MCF 10A (cell line): ENCODE data around the gene PPP2R3A. TPM values are rescaled to one million over a fixed set of nuclear protein-coding genes. Genes with fewer than 3 reads are reported as not detected.

ENCODE experiments used
- BruUV-seq: library from RNA; stranded (reverse); fragments of 400-500 nt; replicated peaks from 2 replicates; lab custom pipeline; 2021; lab: Mats Ljungman, UMichigan
- CTCF ChIA-PET: fragments of 300-600 bp; sonication (Branson Sonifier 250); formaldehyde crosslinking; extraction: SDS; loops from one replicate; lab custom pipeline; 2021; ENCODE audit warnings: antibody characterized with exemption, inconsistent platforms; lab: Yijun Ruan, JAX
- POLR2A ChIA-PET: fragments of 300-600, 350-650 bp; sonication (Branson Sonifier 250); formaldehyde crosslinking; extraction: SDS; loops from one replicate; lab custom pipeline; 2020; ENCODE audit warnings: antibody characterized with exemption, inconsistent platforms; lab: Yijun Ruan, JAX
- DNase-seq: peaks from one replicate; pipeline ENCODE4 v3.0.0-alpha.2; 2018; ENCODE audit not compliant: unreplicated experiment
- H3K27ac Mint-ChIP-seq: one replicate; pipeline ENCODE4 v1.8.0; 2022; ENCODE audit warnings: mild to moderate bottlenecking, low read depth, mixed read lengths; ENCODE audit not compliant: unreplicated experiment
- H3K27me3 Mint-ChIP-seq: one replicate; pipeline ENCODE4 v1.8.0; 2022; ENCODE audit warnings: mixed read lengths; ENCODE audit not compliant: insufficient read depth, unreplicated experiment
- H3K36me3 Mint-ChIP-seq: one replicate; pipeline ENCODE4 v1.8.0; 2022; ENCODE audit warnings: mild to moderate bottlenecking, moderate library complexity, mixed read lengths; ENCODE audit not compliant: insufficient read depth, unreplicated experiment
- H3K4me1 Mint-ChIP-seq: one replicate; pipeline ENCODE4 v1.8.0; 2022; ENCODE audit warnings: mixed read lengths; ENCODE audit not compliant: insufficient read depth, unreplicated experiment
- H3K4me3 Mint-ChIP-seq: one replicate; pipeline ENCODE4 v1.8.0; 2022; ENCODE audit warnings: mild to moderate bottlenecking, moderate library complexity, mixed read lengths; ENCODE audit not compliant: unreplicated experiment
- H3K9me3 Mint-ChIP-seq: one replicate; pipeline ENCODE4 v1.8.0; 2022; ENCODE audit warnings: mixed read lengths; ENCODE audit not compliant: unreplicated experiment
- intact Hi-C: fragments of 100-400 bp; cut with micrococcal nuclease; formaldehyde crosslinking; loops from 2 replicates; pipeline ENCODE4 v1.14.1; 2022
- total RNA-seq: library from RNA; stranded (reverse); gene quantifications from 2 replicates; pipeline ENCODE4 v1.2.3, GENCODE V29; 2022
- TF ChIP-seq, protein P1 (sequence below): fragments of 200-600 bp; IDR thresholded peaks from one replicate; pipeline ENCODE4 v1.8.0; 2022; ENCODE audit warnings: antibody characterized with exemption, mild to moderate bottlenecking; ENCODE audit not compliant: unreplicated experiment

Gene PPP2R3A
- total RNA-seq, 1 experiment from 2014 or later = 7.5 TPM

DNA sequence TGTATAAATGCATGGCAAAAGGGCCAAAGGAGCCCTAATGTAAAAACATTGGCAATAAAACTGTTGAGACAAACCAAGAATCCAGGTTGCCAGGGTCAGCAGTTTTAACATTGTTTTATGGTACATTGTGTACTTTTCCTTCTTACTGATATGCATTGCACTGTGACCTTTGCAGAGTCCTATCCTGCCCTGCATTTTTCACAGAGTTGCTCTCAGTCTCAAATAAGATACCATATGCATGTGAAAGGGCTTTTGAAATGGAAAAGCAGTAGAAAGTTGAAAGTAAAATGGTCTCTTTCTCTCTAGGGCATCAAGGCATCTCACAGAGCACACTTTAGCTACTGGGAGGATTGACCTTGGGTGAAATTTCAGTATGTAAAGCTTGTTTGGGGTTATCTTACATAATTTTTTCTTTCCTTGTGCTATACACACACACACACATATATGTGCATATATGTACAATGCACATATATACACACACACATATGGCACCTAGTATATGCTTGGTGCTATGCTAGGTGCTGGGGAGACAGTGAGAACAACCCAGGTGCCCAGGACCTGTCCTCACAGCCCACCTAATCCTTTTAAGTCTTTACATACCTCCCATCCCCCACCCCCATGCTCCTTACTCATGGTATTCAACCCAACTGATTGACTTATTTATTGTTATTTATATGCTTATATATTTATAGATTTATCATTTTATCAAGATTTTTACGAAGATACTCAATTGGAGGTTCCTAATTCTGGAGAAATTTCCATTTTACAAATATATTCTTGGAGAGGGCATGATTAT lies 1.2 kb upstream of the PPP2R3A start:
- POLR2A ChIA-PET = interaction anchor here (0.5 to 4.5 kb wide), 4 partner anchors 33 to 229 kb away, joined by 3 to 32 read pairs (median 3); no protein-coding TSS in a partner anchor
- BruUV-seq = no TSS peak

DNA sequence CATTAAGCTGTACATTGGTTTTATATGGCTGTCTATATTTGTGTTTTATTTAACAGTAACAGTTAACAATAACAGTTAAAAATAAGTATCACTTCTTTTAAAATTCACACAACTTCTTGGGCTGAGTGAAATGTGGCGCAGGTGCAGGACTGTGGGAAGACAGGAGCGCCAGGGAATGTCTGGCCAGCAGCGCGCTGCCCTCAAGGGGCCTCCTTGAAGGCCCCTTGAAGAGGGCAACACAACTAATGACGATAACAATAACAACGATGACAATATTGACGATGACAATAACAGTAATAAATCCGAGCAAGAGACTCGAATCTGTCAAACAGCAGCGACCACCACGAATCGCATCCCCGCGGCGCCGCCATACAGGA lies 411 bp upstream of the PPP2R3A start:
- H3K27ac Mint-ChIP-seq = peak overlapping the region; percentile 87
- no TSS peak for BruUV-seq
- no peaks in the 10 kb centered on the region for H3K27me3 Mint-ChIP-seq
- intact Hi-C loops = loop anchor here (1.0 kb wide), 1 partner anchor 47 kb away; no protein-coding TSS in a partner anchor
- POLR2A ChIA-PET = interaction anchor here (2.4 to 4.5 kb wide), 2 partner anchors 10 to 37 kb away, joined by 10 to 32 read pairs; no protein-coding TSS in a partner anchor
- H3K9me3 Mint-ChIP-seq = peaks cover 14% of the 10 kb centered on the region
- DNase-seq = no peak
- H3K4me3 Mint-ChIP-seq = peak overlapping the region; percentile 77
- TF ChIP-seq, protein P1, sequence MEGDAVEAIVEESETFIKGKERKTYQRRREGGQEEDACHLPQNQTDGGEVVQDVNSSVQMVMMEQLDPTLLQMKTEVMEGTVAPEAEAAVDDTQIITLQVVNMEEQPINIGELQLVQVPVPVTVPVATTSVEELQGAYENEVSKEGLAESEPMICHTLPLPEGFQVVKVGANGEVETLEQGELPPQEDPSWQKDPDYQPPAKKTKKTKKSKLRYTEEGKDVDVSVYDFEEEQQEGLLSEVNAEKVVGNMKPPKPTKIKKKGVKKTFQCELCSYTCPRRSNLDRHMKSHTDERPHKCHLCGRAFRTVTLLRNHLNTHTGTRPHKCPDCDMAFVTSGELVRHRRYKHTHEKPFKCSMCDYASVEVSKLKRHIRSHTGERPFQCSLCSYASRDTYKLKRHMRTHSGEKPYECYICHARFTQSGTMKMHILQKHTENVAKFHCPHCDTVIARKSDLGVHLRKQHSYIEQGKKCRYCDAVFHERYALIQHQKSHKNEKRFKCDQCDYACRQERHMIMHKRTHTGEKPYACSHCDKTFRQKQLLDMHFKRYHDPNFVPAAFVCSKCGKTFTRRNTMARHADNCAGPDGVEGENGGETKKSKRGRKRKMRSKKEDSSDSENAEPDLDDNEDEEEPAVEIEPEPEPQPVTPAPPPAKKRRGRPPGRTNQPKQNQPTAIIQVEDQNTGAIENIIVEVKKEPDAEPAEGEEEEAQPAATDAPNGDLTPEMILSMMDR = no peak
- H3K36me3 Mint-ChIP-seq = no peaks in the 10 kb centered on the region
- peaks cover 24% of the 10 kb centered on the region for H3K4me1 Mint-ChIP-seq
- CTCF ChIA-PET = interaction anchor here (0.6 kb wide), 1 partner anchor 1069 kb away, joined by 3 read pairs; no protein-coding TSS in a partner anchor

More for the DNA sequence above, 1.2 kb upstream of the PPP2R3A start:
- H3K27me3 Mint-ChIP-seq = no peaks in the 10 kb centered on the region
- H3K4me3 Mint-ChIP-seq = peak overlapping the region; percentile 77
- H3K4me1 Mint-ChIP-seq = peaks cover 19% of the 10 kb centered on the region
- no peaks in the 10 kb centered on the region for H3K36me3 Mint-ChIP-seq
- CTCF ChIA-PET = interaction anchor here (0.6 to 1.4 kb wide), 3 partner anchors 33 to 1070 kb away, joined by 3 read pairs; no protein-coding TSS in a partner anchor
- TF ChIP-seq, protein P1 = no peak
- intact Hi-C loops = no loop called here
- no peak for DNase-seq
- H3K9me3 Mint-ChIP-seq = peaks cover 20% of the 10 kb centered on the region
- no peak overlapping the region for H3K27ac Mint-ChIP-seq

DNA sequence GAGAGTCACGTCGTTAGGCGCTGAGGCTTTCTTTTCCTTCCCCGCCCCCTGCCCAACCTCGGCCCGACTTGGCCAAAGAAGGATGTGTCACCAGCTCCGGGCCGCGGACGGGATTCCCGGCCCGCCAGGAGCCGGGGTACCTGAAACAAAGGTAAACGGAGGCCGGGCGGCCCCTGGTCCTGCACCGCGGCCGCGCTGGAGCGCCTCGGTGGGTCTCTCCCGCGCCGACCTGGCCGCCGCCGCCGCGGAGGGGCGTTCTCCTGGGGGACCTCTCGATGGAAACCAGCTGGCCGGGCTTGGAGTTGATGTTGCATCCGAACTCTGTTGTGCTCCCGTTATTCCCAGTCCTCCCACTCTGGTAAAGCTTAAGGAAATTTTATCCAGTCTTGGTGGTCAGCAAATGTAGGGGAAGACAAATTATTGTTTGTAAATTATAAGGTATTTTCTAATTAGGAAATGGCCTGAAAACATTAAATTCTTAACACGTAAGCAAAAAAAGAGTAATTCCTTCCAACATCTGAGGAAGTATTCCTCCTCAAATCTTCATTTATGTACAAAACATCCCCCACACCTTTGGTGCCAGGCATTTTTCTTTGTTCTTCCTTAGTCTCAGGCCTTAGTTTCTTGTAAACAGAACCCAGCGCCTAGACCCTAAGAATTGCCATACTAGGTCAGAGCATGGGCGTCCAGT lies 888 bp downstream of the PPP2R3A start:
- Mint-ChIP-seq H3K36me3 (no peaks in the 10 kb centered on the region), H3K9me3 (peaks cover 7% of the 10 kb centered on the region), H3K27ac (peak overlapping the region; percentile 87), H3K4me3 (peak overlapping the region; percentile 77), H3K4me1 (peaks cover 30% of the 10 kb centered on the region), H3K27me3 (no peaks in the 10 kb centered on the region)
- POLR2A ChIA-PET = interaction anchor here (0.6 to 4.5 kb wide), 12 partner anchors 8 to 55 kb away, joined by 3 to 32 read pairs (median 4); no protein-coding TSS in a partner anchor
- DNase-seq = no peak
- CTCF ChIA-PET = interaction anchor here (0.5 to 1.8 kb wide), 9 partner anchors 23 to 1630 kb away, joined by 3 to 7 read pairs (median 3); no protein-coding TSS in a partner anchor
- intact Hi-C loops = loop anchor here (1.0 kb wide), 1 partner anchor 76 kb away; no protein-coding TSS in a partner anchor
- TF ChIP-seq, protein P1 = no peak
- BruUV-seq = TSS peak; percentile 31
